Measurements from ENCODE around the gene CCDC146. TPM values are rescaled to one million over a fixed set of nuclear protein-coding genes. Genes with fewer than 3 reads are reported as not detected.
"Not testable (repeated sequence)": the region's sequence is repeated elsewhere in the genome, so short reads cannot be mapped to it uniquely, and the experiment has no call there.

Gene CCDC146
- total RNA-seq, 1 experiment from 2014 or later = 1.9 TPM

DNA sequence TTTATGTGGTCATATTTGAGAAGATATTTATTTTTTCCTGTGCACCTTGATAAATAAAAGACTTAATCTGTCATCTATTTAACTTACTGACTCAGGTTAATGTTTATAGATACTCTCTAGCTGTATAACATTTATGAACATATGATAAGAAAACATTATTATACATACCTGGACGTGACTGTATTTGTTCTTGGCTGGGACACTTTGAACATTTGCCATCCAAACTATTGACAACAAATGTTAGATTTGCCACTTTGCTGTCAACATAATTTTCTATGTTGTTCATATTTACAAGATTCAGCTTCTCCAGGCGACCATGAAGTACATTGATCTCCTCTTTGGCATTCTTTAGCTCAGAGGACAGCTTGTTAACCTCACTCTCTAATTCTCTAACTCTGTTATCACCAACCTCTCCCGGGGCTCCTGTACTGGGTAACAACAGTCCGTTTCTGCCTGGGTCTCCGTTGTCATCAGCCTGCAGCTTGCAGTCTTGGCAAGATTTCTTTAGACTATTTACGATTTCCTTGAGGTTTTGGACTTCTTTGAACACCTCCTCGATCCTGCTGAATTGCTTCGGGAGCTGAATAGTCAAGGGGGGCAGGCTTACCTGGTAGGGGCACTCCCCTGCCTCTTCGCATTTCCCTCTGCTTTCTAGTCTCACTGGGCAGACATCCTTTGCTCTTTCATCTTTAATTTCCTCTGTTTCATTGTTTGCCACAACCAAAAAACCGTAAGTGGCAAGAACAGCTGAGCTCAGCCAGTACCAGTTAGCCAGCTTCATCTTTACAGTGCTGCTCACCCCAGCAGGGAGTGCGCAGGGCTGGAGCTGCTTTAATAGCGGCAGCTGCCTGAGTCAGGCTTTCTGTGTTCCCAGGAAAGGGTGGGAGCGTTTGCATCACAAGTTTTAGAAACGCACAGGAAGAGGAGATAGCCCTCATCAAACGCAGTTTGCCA is 76.9 kb downstream of the CCDC146 start, which contains the start of gene FGL2:
FGL2 (minus strand) TSS at position 807 of the 954 bp plus-strand sequence; CDS start at position 781, 26 bp downstream.
- no peak within 1 kb of the TSS for H3K4me3 ChIP-seq
- H3K27me3 ChIP-seq (replicated peaks) = no peaks in the 10 kb centered on the region
- DNase-seq (ENCODE audit: low read depth in 1 of 2, low spot score in 2 of 2) = no peak
- H3K27ac ChIP-seq = no peak within 1 kb of the TSS
- H3K36me3 ChIP-seq = no peaks in the 10 kb centered on the region
- H3K4me1 ChIP-seq (replicated peaks) = no peaks in the 10 kb centered on the region
- H3K9me3 ChIP-seq (replicated peaks) = no peaks in the 10 kb centered on the region

DNA sequence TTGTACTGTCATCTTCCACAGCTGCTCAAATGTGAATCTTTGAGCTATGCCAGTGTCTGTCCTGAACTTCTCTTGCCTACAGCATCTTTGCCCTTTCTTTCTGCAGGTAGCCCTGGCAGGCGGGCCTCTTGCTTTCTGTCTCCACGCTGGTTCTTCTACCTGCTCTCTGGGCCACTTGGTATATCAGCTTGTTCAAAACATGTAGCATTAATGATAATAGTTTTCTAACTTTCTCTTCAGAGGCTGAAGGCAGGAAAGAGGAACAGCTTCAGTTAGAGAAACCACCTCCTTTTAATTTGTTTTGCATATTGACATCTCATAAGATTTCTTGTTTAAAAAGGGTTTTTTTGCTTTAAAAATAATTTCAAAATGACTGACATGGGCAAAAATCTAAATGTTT is 78.1 kb downstream of the CCDC146 start:
- Histone ChIP-seq H3K9me3 (replicated peaks) (no peaks in the 10 kb centered on the region), H3K4me3 (no peak overlapping the region), H3K27ac (no peak overlapping the region), H3K27me3 (replicated peaks) (no peaks in the 10 kb centered on the region), H3K36me3 (no peaks in the 10 kb centered on the region), H3K4me1 (replicated peaks) (no peaks in the 10 kb centered on the region)
- DNase-seq (ENCODE audit: low read depth in 1 of 2, low spot score in 2 of 2) = no peak

DNA sequence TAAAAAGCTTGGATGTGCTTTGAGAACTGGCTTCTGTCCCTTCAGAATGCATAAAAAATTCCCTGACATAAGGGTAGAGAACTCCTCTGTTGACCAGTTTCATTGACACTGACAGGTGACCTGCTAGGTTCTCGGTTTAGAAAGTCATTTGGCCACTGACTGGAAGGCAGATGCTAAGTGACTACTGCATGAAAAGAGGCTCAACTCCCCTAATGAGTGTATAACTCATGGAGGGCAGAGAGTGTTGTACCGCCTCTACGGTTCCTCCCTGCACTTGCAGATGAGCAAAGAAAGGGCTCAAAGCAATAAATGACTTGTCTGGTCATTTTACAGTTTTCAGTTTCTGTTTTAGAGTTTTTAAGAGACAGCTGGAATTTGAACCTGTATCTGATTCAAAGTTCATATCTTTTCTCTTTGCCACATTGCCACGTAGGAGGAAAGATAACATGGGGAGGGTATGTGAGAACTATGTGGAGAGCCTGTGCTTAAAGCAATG is 80.1 kb downstream of the CCDC146 start:
- Histone ChIP-seq H3K36me3 (no peaks in the 10 kb centered on the region), H3K4me1 (replicated peaks) (no peaks in the 10 kb centered on the region), H3K27ac (no peak overlapping the region), H3K9me3 (replicated peaks) (no peaks in the 10 kb centered on the region), H3K4me3 (no peak overlapping the region), H3K27me3 (replicated peaks) (no peaks in the 10 kb centered on the region)
- no peak for DNase-seq (ENCODE audit: low read depth in 1 of 2, low spot score in 2 of 2)

DNA sequence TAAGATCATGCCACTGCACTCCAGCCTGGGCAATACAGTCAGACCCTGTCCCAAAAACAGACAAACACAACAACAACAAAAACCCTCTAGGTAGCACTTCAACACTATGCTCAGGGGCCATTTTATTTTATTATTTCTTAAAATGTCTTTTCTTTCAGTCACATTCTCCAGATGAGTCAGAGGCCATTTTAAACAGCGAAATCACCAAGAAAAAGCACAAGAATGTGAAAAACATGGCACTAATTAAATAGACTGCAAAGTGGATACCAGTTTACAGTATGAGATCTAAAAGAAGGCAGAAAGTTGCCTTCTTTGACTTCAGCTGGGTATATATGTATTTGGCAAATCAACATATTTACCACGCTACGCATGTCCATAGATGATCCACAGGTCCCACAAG is 83.3 kb downstream of the CCDC146 start:
- Histone ChIP-seq H3K27ac (no peak overlapping the region), H3K4me1 (replicated peaks) (no peaks in the 10 kb centered on the region), H3K27me3 (replicated peaks) (no peaks in the 10 kb centered on the region), H3K36me3 (no peaks in the 10 kb centered on the region), H3K4me3 (no peak overlapping the region), H3K9me3 (replicated peaks) (peaks cover 3% of the 10 kb centered on the region; the same call in 1 of the 2 replicates)
- DNase-seq (ENCODE audit: low read depth in 1 of 2, low spot score in 2 of 2) = no peak

DNA sequence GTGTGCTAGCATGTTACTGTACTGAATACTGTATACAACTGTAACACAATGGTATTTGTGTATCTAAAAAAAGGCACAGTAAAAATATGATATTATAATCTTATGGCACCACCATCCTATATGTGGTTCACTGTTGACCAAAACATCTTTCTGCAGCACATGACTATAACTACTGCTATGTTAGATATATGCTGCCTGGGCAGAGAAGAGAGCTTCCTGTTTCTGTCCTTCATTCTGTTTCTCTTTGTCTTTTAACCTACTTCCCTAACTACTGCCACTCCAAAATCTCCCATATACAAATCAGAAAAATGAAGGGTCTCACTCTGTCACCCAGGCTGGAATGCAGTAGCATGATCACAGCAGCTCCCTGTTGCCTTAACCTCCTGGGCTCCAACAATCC is 86.0 kb downstream of the CCDC146 start:
- H3K9me3 ChIP-seq (replicated peaks) = peaks cover 3% of the 10 kb centered on the region; the same call in 1 of the 2 replicates
- H3K4me3 ChIP-seq = no peak overlapping the region
- H3K27me3 ChIP-seq (replicated peaks) = no peaks in the 10 kb centered on the region
- no peak for DNase-seq (ENCODE audit: low read depth in 1 of 2, low spot score in 2 of 2)
- H3K36me3 ChIP-seq = no peaks in the 10 kb centered on the region
- no peak overlapping the region for H3K27ac ChIP-seq
- H3K4me1 ChIP-seq (replicated peaks) = no peaks in the 10 kb centered on the region

DNA sequence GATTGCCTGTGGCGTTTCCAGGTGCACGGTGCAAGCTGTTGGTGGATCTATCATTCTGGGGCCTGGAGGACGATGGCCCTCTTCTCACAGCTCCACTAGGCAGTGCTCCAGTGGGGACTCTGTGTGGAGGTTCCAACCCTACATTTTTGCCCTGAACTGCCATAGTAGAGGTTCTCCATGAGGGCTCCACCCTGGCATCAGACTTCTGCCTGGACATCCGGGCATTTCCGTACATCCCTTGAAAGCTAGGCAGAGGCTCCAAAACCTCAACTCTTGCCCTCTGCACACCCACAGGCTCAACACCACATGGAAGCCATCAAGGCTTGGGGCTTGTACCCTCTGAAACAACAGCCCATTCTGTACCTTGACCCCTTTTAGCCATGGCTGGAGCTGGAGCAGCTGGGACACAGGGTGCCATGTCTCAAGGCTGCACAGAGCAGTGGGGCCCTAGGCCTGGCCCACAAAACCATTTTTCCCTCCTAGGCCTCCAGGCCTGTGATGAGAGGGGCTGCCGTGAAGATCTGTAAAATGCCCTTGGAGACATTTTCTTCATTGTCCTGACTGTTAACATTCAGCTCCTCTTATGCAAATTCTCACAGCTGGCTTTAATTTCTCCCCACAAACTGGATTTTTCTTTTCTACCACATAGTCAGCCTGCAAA is 87.2 kb downstream of the CCDC146 start:
- H3K36me3 ChIP-seq = no peaks in the 10 kb centered on the region

DNA sequence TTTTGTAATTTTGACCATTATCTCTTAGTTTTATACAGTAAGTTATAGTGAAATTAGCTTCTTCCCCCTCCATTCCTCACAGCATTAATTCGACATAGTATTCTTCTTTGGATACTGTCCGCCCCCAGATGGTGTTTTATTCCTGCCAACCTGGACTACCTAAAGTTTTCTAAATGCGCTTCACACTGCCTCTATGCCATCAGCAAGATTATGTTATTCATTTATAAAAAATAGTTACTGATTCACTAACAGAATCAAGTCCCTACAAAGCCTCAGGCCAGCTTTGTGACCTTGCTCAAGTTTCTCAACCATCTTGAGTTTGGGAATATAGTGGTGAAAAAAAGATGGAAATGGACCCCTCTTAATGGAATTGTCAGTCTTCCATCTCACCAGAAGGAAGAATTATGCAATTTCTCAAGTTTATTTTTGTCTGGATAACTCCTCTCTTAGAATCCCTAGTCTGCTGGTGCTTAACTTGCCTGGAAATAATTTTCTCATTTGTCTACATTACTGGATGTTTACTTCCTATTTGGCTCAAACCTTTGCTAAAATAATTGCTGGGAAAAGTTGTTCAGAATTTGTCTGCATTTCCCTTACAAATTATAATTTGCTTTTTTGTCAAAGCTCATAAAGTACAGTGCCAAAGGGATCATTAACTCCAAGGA is 93.9 kb downstream of the CCDC146 start:
- Histone ChIP-seq H3K27me3 (replicated peaks) (no peaks in the 10 kb centered on the region), H3K4me1 (replicated peaks) (no peaks in the 10 kb centered on the region), H3K36me3 (no peaks in the 10 kb centered on the region), H3K4me3 (no peak overlapping the region), H3K27ac (no peak overlapping the region), H3K9me3 (replicated peaks) (peaks cover 4% of the 10 kb centered on the region)
- no peak for DNase-seq (ENCODE audit: low read depth in 1 of 2, low spot score in 2 of 2)

More for the DNA sequence above, 87.2 kb downstream of the CCDC146 start:
- H3K27me3 ChIP-seq (replicated peaks) = no peaks in the 10 kb centered on the region
- DNase-seq (ENCODE audit: low read depth in 1 of 2, low spot score in 2 of 2) = no peak
- H3K27ac ChIP-seq = no peak overlapping the region
- peaks cover 3% of the 10 kb centered on the region; the same call in 1 of the 2 replicates for H3K9me3 ChIP-seq (replicated peaks)
- H3K4me3 ChIP-seq = no peak overlapping the region
- no peaks in the 10 kb centered on the region for H3K4me1 ChIP-seq (replicated peaks)

DNA sequence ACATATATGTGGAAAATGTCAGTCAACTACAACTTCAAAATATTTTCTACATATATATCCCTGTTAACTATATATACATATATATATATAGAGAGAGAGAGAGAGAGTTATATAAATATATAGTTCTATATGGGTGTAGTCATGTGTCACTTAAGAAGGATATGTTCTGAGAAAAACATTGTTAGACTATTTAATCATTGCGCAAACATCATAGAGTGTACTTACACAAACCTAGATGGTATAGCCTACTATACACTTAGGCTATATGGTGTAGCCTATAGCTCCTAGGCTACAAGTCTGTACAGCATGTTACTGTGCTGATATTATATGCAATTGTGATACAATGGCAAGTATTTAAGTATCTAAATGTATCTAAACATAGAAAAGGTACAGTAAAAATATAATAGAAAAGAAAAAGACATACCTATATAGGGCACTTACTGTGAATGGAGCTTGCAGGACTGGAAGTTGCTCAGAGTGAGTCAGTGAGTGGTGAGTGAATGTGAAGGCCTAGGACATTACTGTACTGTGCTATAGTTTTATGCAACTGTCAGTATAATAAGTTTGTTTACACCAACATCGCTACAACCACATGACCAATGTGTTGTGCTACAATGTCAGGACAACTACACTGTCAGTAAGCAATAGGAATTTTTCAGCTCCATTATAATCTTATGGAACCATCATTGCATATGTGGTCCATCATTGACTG is 95.2 kb downstream of the CCDC146 start:
- no peaks in the 10 kb centered on the region for H3K4me1 ChIP-seq (replicated peaks)
- H3K27ac ChIP-seq = no peak overlapping the region
- H3K36me3 ChIP-seq = no peaks in the 10 kb centered on the region
- H3K27me3 ChIP-seq (replicated peaks) = no peaks in the 10 kb centered on the region
- DNase-seq (ENCODE audit: low read depth in 1 of 2, low spot score in 2 of 2) = no peak
- H3K9me3 ChIP-seq (replicated peaks) = peaks cover 4% of the 10 kb centered on the region
- H3K4me3 ChIP-seq = no peak overlapping the region

DNA sequence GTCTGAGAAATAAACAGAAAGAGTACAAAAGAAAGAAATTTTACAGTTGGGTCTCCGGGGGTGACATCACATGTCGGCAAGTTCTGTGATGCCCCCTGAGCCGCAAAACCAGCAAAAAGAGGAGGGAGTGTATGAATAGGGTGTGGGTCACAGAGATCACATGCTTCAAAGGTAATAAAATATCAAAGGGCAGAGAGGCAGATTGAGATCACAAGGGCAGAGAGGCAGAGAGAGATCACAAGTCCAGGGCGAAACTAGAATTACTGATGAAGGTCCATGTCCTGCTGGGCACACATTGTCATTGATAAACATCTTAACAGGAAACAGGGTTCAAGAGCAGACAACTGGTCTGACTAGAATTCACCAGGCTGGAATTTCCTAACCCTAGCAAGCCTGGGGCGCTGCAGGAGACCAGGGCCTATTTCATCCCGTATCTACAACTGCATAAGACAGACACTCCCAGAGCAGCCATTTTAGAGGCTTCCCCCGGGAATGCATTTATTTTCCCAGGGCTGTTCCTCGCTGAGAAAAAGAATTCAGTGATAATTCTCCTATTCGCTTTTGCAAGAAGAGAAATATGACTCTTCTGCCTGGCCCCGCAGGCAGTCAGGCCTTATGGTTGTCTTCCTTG is 97.4 kb downstream of the CCDC146 start:
- DNase-seq (ENCODE audit: low read depth in 1 of 2, low spot score in 2 of 2); H3K27ac ChIP-seq; H3K4me3 ChIP-seq; H3K36me3 ChIP-seq; H3K4me1 ChIP-seq (replicated peaks); H3K9me3 ChIP-seq (replicated peaks); H3K27me3 ChIP-seq (replicated peaks): not testable (repeated sequence)

DNA sequence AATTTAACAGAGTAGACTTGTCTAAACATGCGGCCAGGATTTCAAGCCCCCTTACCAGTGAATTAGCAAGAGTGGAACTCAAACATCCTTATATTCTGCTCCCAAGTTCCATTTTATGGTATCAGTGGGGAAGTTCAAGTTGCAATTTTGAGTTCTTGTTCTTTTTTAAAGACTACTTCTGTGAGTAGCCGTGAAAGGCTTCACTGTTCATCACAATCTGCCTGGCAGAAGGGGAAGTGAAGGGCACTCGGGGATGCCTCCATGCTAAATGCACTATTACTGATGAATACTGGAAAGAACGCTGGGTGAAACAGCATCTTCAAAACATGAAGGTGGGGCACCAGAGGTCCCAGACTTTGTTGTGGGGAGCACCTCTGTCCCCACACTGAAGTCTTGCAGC is 99.7 kb downstream of the CCDC146 start:
- Histone ChIP-seq H3K27ac (no peak overlapping the region), H3K9me3 (replicated peaks) (peaks cover 4% of the 10 kb centered on the region), H3K4me3 (no peak overlapping the region), H3K27me3 (replicated peaks) (no peaks in the 10 kb centered on the region), H3K36me3 (no peaks in the 10 kb centered on the region), H3K4me1 (replicated peaks) (no peaks in the 10 kb centered on the region)
- no peak for DNase-seq (ENCODE audit: low read depth in 1 of 2, low spot score in 2 of 2)

DNA sequence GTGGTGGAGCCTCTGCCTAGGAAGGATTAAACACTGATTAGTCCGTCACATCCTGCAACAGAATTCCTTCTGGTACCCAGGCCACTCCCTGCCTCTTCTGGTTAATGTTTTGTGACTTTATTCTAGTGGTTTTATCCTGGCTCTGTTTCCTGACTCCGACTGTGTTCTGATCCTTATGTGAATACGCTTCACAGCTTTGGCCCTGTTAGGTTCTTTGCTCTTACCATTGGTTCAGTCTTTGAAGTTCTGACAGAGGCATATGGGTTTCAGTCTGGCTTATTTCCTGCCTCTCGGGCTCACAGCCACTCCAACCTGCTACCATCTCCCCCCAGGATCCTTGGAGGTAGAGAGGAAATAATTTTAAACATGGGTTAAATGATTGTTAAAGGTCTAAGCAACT is 100.4 kb downstream of the CCDC146 start:
- H3K36me3 ChIP-seq = no peaks in the 10 kb centered on the region
- no peaks in the 10 kb centered on the region for H3K4me1 ChIP-seq (replicated peaks)
- H3K9me3 ChIP-seq (replicated peaks) = peaks cover 4% of the 10 kb centered on the region
- H3K27me3 ChIP-seq (replicated peaks) = no peaks in the 10 kb centered on the region
- DNase-seq (ENCODE audit: low read depth in 1 of 2, low spot score in 2 of 2) = no peak
- H3K4me3 ChIP-seq = no peak overlapping the region
- H3K27ac ChIP-seq = no peak overlapping the region

DNA sequence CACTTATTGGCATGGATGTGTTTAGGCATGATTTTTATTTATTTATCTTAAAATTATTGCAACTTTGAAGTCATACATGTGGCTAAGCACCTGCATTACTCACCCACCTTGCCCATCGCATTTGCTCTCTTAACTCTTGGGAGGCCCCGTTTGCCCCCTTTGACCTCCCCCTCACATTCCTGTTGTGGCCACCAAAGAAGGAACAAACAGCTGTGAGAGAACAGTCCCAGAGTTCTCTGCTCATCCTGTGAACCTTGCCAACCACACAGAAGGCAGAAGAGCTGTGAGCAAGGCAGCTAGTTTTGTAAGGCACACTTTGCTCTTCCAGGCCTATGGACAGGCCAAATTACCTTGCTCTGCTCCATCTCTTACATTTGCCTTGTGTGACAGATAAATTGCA is 100.8 kb downstream of the CCDC146 start:
- DNase-seq (ENCODE audit: low read depth in 1 of 2, low spot score in 2 of 2) = no peak
- H3K36me3 ChIP-seq = no peaks in the 10 kb centered on the region
- no peak overlapping the region for H3K4me3 ChIP-seq
- no peaks in the 10 kb centered on the region for H3K27me3 ChIP-seq (replicated peaks)
- no peaks in the 10 kb centered on the region for H3K4me1 ChIP-seq (replicated peaks)
- H3K27ac ChIP-seq = no peak overlapping the region
- H3K9me3 ChIP-seq (replicated peaks) = peaks cover 4% of the 10 kb centered on the region

DNA sequence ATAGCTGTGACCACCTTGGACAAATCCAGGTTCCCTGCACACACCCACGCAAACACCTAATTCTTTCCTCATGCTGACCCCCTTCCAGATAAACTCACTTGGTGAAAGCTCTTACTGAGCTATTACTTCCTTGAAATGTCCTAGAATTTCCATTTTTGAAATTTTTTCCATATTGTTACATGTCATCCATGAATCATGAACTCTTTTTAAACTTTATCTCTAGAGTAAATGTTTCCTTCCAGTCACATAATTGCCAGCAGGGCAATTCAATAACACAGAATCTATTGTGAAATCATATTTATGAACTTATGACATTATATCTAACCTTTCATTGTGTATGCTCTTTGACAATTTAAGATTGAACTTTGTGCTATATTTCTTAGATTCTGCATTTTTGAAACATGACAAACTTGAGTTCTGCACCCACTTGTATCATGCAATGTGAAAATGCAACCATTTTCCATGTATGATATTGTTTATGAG is 104.0 kb downstream of the CCDC146 start:
- Histone ChIP-seq H3K27ac (no peak overlapping the region), H3K27me3 (replicated peaks) (no peaks in the 10 kb centered on the region), H3K4me1 (replicated peaks) (no peaks in the 10 kb centered on the region), H3K9me3 (replicated peaks) (no peaks in the 10 kb centered on the region), H3K36me3 (no peaks in the 10 kb centered on the region), H3K4me3 (no peak overlapping the region)
- DNase-seq (ENCODE audit: low read depth in 1 of 2, low spot score in 2 of 2) = no peak

Data from SJSA1 (cell line).